Uterus (tissue), 4 donors: Measurements from ENCODE around the gene STX16. TPM values are rescaled to one million over a fixed set of nuclear protein-coding genes. Genes with fewer than 3 reads are reported as not detected.
"Not testable (repeated sequence)": the region's sequence is repeated elsewhere in the genome, so short reads cannot be mapped to it uniquely, and the experiment has no call there.

Experiments used
- DNase-seq, 2 donors: peaks; one replicate each; pipeline ENCODE4 v3.0.0-alpha.2; 2019 to 2020
- H3K27ac ChIP-seq, 2 donors: fragments of 200-600 bp; sonication (generic); 1 replicate in 1 of 2; 2 replicates in 1 of 2; pipeline ENCODE4 v1.5.1; 2016 to 2018
- H3K27me3 ChIP-seq, 2 donors: fragments of 200-600 bp; sonication (generic); one replicate each; pipeline ENCODE4 v1.5.1; 2018 to 2019; ENCODE audit warnings: control low read depth in 1 of 2
- H3K36me3 ChIP-seq, 2 donors: fragments of 200-600 bp; sonication (generic); one replicate each; pipeline ENCODE4 v1.5.1; 2019; ENCODE audit warnings: control low read depth in 1 of 2
- H3K4me1 ChIP-seq, 2 donors: fragments of 200-600 bp; sonication (generic); one replicate each; pipeline ENCODE4 v1.5.1; 2018 to 2019; ENCODE audit warnings: control low read depth in 1 of 2
- H3K4me3 ChIP-seq, 2 donors: fragments of 200-600 bp; sonication (generic); 1 replicate in 1 of 2; 2 replicates in 1 of 2; pipeline ENCODE4 v1.5.1; 2018 to 2019; ENCODE audit warnings: mild to moderate bottlenecking in 1 of 2
- H3K9me3 ChIP-seq, 2 donors: fragments of 200-600 bp; sonication (generic); one replicate each; pipeline ENCODE4 v1.5.1; 2019; ENCODE audit warnings: control low read depth in 1 of 2
- POLR2A ChIP-seq, 2 donors: fragments of 450-650 bp; IDR thresholded peaks; one replicate each; pipeline ENCODE4 v1.6.1; 2016; ENCODE audit warnings: antibody characterized with exemption in 2 of 2, mild to moderate bottlenecking in 1 of 2, moderate library complexity in 1 of 2
- intact Hi-C: fragments of 100-400 bp; cut with DNase I; formaldehyde crosslinking; loops from one replicate; pipeline ENCODE4 v1.15.1; 2023; ENCODE audit warnings: low total_unique reads
- total RNA-seq, 4 donors: library from RNA; depleted of rRNA in 3 of 4; stranded (reverse); fragments of >200 nt in 3 of 4; gene quantifications; one replicate each; pipeline versions ENCODE4 v1.1.0 to v1.2.4, GENCODE V29; 2014 to 2023
- TF ChIP-seq, protein P1 (sequence below), 4 experiments: fragments of 200-600 bp in 2 of 4; fragments of 450-650 bp in 2 of 4; sonication (generic) in 2 of 4; IDR thresholded peaks; one replicate each; pipeline ENCODE4 v1.5.1; 2016 to 2019; ENCODE audit warnings: antibody characterized with exemption in 4 of 4, mild to moderate bottlenecking in 2 of 4, moderate library complexity in 1 of 4
- donor health status: DM: yes; HTN: yes; CAD: no.

The STX16 gene
- total RNA-seq, 4 donors from 2014 or later, result 32.6 to 82.7 (median 60.8) TPM

DNA sequence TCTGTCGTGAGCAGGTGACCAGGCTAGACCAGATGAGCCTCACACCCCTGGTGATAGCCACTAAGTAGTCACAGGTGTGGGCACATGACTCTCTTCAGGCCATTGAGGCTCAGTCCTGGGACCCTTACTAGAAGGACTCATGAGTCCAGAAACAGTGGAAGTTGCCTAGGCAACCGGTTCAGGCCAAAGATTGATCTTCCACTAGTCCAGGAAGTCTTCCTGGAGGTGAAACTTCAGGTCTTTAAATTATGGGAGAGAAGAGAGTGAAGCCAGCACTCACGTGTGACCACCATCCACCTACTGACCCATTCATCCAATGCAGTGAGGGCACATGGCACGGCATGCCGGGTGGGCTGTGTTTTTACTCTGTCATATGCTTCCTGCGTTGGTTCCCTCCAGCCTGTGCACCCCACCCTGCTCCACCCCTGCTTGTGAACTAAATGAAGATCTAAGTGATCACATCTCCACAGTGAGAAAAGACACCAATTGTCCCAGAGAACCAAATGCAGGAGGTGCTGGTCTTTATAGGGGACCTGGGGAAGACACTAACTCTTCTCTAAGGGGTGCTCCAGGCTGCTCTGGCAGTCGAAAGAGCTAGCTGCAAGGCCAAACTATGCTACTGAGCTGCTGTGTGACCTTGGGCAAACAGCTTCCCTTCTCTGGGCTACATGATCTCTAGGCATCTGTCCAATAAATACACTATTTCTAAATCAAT, 12.5 kb upstream of the STX16 start:
- no peak overlapping the region for H3K27ac ChIP-seq
- no peaks in the 10 kb centered on the region for H3K9me3 ChIP-seq
- no peaks in the 10 kb centered on the region for H3K27me3 ChIP-seq
- intact Hi-C loops, result no loop called here
- H3K4me3 ChIP-seq, result no peak overlapping the region
- H3K36me3 ChIP-seq, result no peaks in the 10 kb centered on the region
- peak; percentile 7 for DNase-seq
- H3K4me1 ChIP-seq, result no peaks in the 10 kb centered on the region
- no peak for TF ChIP-seq POLR2A (IDR thresholded peaks at IDR 0.05)
- TF ChIP-seq, protein P1, sequence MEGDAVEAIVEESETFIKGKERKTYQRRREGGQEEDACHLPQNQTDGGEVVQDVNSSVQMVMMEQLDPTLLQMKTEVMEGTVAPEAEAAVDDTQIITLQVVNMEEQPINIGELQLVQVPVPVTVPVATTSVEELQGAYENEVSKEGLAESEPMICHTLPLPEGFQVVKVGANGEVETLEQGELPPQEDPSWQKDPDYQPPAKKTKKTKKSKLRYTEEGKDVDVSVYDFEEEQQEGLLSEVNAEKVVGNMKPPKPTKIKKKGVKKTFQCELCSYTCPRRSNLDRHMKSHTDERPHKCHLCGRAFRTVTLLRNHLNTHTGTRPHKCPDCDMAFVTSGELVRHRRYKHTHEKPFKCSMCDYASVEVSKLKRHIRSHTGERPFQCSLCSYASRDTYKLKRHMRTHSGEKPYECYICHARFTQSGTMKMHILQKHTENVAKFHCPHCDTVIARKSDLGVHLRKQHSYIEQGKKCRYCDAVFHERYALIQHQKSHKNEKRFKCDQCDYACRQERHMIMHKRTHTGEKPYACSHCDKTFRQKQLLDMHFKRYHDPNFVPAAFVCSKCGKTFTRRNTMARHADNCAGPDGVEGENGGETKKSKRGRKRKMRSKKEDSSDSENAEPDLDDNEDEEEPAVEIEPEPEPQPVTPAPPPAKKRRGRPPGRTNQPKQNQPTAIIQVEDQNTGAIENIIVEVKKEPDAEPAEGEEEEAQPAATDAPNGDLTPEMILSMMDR (IDR thresholded peaks at IDR 0.05), result no peak

DNA sequence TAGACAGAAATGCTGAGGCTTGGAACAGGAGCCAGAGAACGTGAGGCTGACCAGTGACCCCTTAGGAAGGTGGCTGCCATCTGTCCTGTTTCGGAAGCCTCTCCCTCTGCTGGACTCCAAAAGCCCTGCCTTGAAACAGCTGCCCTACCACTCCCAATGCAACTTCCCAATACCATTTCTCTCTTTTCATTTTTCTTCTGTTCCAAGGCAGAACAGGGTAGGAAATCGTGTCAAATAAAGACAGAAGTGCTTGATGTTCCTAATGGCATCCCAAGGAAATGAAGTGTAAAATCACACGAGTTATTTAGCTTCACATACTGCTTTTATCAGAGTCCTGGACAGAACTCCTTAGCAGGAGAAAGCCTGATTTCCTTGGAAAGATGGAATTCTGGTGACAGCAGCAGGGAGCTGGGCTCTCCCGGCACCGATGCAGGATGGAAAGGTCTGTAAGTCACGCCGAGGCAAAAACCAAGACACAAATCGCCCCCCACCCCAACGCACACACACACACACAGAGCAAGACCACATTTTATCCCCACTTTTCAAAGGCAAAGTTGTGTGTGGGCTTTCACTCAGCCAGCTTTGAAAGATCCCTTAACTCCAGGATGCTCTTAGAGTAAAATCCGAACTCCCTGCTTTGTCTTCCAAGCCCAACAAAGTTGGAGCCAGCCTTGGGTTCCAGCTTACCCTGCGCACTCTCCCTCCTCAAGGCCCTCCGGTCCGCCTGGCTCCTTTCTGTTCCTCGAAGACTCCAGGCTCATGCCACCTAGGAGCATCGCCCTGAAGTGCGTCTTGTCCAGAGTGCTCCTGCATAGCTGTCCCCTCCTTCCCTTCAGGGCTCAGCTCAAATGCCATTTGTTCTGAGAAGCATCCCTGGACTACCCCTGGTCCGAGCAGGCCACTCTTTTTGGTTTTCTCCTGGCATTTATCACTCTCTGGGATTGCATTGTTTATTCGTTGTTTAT, 11.6 kb upstream of the STX16 start:
- intact Hi-C loops, result no loop called here
- Histone ChIP-seq H3K4me1 (no peaks in the 10 kb centered on the region), H3K36me3 (no peaks in the 10 kb centered on the region), H3K27me3 (no peaks in the 10 kb centered on the region), H3K9me3 (no peaks in the 10 kb centered on the region), H3K27ac (no peak overlapping the region), H3K4me3 (no peak overlapping the region)
- no peak for TF ChIP-seq POLR2A (IDR thresholded peaks at IDR 0.05)
- TF ChIP-seq, protein P1 (IDR thresholded peaks at IDR 0.05), result no peak
- DNase-seq, result no peak

DNA sequence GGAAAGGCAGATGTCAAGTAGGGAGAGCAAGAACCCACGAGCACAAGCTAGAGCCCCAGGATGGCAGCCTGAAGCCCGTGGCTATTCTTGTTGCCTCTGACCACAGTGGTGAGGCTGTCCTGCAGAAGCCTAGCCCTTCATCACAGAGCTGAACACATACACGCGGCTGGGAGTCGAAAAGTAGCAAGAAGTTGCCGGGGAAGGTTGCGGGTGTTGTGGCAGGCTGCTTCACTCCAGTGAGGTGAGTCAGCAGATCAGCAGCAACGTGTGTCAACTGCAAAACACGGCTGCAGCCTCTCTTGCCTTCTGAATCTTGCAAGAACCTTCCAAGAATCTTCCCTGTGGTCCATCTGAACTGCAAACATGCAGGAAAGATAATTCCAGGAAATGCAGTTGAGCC, 10.6 kb upstream of the STX16 start:
- H3K36me3 ChIP-seq, result no peaks in the 10 kb centered on the region
- no peaks in the 10 kb centered on the region for H3K27me3 ChIP-seq
- H3K9me3 ChIP-seq, result no peaks in the 10 kb centered on the region
- no peak overlapping the region for H3K4me3 ChIP-seq
- intact Hi-C loops, result no loop called here
- no peaks in the 10 kb centered on the region for H3K4me1 ChIP-seq
- DNase-seq, result no peak
- TF ChIP-seq, protein P1 (IDR thresholded peaks at IDR 0.05), result no peak
- no peak for TF ChIP-seq POLR2A (IDR thresholded peaks at IDR 0.05)
- no peak overlapping the region for H3K27ac ChIP-seq

DNA sequence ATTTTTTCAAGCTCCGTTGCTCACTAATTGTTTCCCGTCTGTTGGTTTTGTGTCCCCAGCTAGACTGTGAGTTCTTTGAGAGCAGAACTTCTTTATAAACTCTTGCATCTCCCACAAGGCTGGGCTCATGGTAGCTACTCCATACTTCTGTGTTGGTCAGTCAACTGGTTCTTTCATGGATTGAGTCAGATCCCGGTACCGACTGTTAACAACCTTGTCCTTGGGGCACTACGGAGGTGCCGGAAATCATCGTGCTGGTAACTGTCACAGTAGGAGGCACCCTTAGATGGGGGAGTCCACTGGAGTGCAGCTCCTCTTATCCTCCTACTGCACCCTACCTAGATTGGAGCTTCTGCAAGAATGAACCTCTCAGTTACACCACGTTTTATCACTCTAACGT, 8.6 kb upstream of the STX16 start:
- intact Hi-C loops, result no loop called here
- H3K27ac ChIP-seq, result no peak overlapping the region
- H3K36me3 ChIP-seq, result no peaks in the 10 kb centered on the region
- no peak for TF ChIP-seq POLR2A (IDR thresholded peaks at IDR 0.05)
- TF ChIP-seq, protein P1 (IDR thresholded peaks at IDR 0.05), result no peak
- no peak for DNase-seq
- H3K4me1 ChIP-seq, result peaks cover 0 to 6% of the 10 kb centered on the region in 2 donors
- H3K27me3 ChIP-seq, result no peaks in the 10 kb centered on the region
- H3K4me3 ChIP-seq, result no peak overlapping the region
- no peaks in the 10 kb centered on the region for H3K9me3 ChIP-seq

DNA sequence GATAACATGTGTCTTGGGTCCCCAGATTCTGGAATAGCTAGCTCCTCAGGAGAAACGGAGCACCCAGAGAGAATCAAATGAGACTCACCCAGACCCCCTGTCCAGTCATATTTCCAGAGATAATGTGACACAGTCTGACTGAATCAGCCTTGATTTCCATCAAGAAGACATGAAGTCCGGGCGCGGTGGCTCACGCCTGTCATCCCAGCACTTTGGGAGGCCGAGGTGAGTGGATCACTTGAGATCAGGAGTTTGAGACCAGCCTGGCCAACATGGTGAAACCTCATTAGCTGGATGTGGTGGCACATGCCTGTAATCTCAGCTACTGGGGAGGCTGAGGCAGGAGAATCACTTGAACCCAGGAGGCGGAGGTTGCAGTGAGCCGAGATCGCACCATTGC, 8.2 kb upstream of the STX16 start:
- H3K9me3 ChIP-seq, intact Hi-C loops: not testable (repeated sequence)

More for the DNA sequence above, 8.2 kb upstream of the STX16 start:
- H3K4me3 ChIP-seq, H3K27ac ChIP-seq, DNase-seq, H3K27me3 ChIP-seq, H3K36me3 ChIP-seq, H3K4me1 ChIP-seq: not testable (repeated sequence)
